ENCODE data around the gene PEX16.

PEX16 gene

GRCh38 chr11:45892856-45893255 lies 24.8 kb downstream of the PEX16 start:
- in situ Hi-C loops (cut with MboI; ENCODE audit: low pct_unique_long_range_greater_than_20kb, low sequenced_read_pairs, unreplicated experiment): no loop called here
- DNase-seq (ENCODE audit: low spot score): no peak
- TF ChIP-seq CTCF (IDR thresholded peaks at IDR 0.05; ENCODE audit: extremely low read depth, insufficient read depth, missing control alignments): no peak

GRCh38 chr11:45890886-45891550 lies 26.7 kb downstream of the PEX16 start:
- in situ Hi-C loops (cut with MboI; ENCODE audit: low pct_unique_long_range_greater_than_20kb, low sequenced_read_pairs, unreplicated experiment): no loop called here
- no peak for TF ChIP-seq CTCF (IDR thresholded peaks at IDR 0.05; ENCODE audit: extremely low read depth, insufficient read depth, missing control alignments)
- no peak for DNase-seq (ENCODE audit: low spot score)

GRCh38 chr11:45889966-45890365 lies 27.7 kb downstream of the PEX16 start:
- in situ Hi-C loops (cut with MboI; ENCODE audit: low pct_unique_long_range_greater_than_20kb, low sequenced_read_pairs, unreplicated experiment): no loop called here
- no peak for DNase-seq (ENCODE audit: low spot score)
- no peak for TF ChIP-seq CTCF (IDR thresholded peaks at IDR 0.05; ENCODE audit: extremely low read depth, insufficient read depth, missing control alignments)

- DNase-seq (ENCODE audit: low spot score): no peak
- in situ Hi-C loops (cut with MboI; ENCODE audit: low pct_unique_long_range_greater_than_20kb, low sequenced_read_pairs, unreplicated experiment): no loop called here
Observed at GRCh38 chr11:45889555-45889954, 28.1 kb downstream of the PEX16 start.

GRCh38 chr11:45887587-45887986 lies 30.1 kb downstream of the PEX16 start:
- TF ChIP-seq CTCF (IDR thresholded peaks at IDR 0.05; ENCODE audit: extremely low read depth, insufficient read depth, missing control alignments): no peak
- in situ Hi-C loops (cut with MboI; ENCODE audit: low pct_unique_long_range_greater_than_20kb, low sequenced_read_pairs, unreplicated experiment): no loop called here

More at GRCh38 chr11:45889555-45889954, 28.1 kb downstream of the PEX16 start:
- TF ChIP-seq CTCF (IDR thresholded peaks at IDR 0.05; ENCODE audit: extremely low read depth, insufficient read depth, missing control alignments): no peak

GRCh38 chr11:45886816-45887520 lies 30.7 kb downstream of the PEX16 start:
- no peak for TF ChIP-seq CTCF (IDR thresholded peaks at IDR 0.05; ENCODE audit: extremely low read depth, insufficient read depth, missing control alignments)
- in situ Hi-C loops (cut with MboI; ENCODE audit: low pct_unique_long_range_greater_than_20kb, low sequenced_read_pairs, unreplicated experiment): no loop called here
- no peak for DNase-seq (ENCODE audit: low spot score)

More at GRCh38 chr11:45887587-45887986, 30.1 kb downstream of the PEX16 start:
- DNase-seq (ENCODE audit: low spot score): no peak

All from GM13977 (cell line).